SK-N-SH treated with all-trans-retinoic acid at 6 μM for 48 hours (cell line): ENCODE data around the gene CFAP57.

ENCODE experiments used
- ARNTL ChIP-seq: fragments of 450-650 bp; formaldehyde crosslinking; IDR thresholded peaks from 2 replicates; pipeline ENCODE4 v1.5.0; 2020; ENCODE audit warnings: low read depth, mild to moderate bottlenecking, moderate library complexity, borderline replicate concordance
- CSDC2 ChIP-seq: fragments of 250-450 bp; sonication (Bioruptor Pico); IDR thresholded peaks from 2 replicates; pipeline ENCODE4 v1.5.0; 2020; ENCODE audit warnings: mild to moderate bottlenecking, moderate library complexity
- GLIS3 ChIP-seq: fragments of 250-450 bp; sonication (Bioruptor Pico); IDR thresholded peaks from 2 replicates; pipeline ENCODE4 v1.5.0; 2020; ENCODE audit warnings: mild to moderate bottlenecking, moderate library complexity
- OSR1 ChIP-seq: fragments of 250-450 bp; sonication (Bioruptor Pico); IDR thresholded peaks from 2 replicates; pipeline ENCODE4 v1.8.0; 2022; ENCODE audit warnings: moderate library complexity, mild to moderate bottlenecking, inconsistent platforms
- PATZ1 ChIP-seq: fragments of 250-450 bp; sonication (Bioruptor Pico); IDR thresholded peaks from 2 replicates; pipeline ENCODE4 v1.8.0; 2020; ENCODE audit warnings: mild to moderate bottlenecking, moderate library complexity, borderline replicate concordance
- PPARA ChIP-seq: fragments of 250-450 bp; sonication (Bioruptor Pico); IDR thresholded peaks from 2 replicates; pipeline ENCODE4 v1.5.0; 2020; ENCODE audit warnings: mild to moderate bottlenecking, borderline replicate concordance
- RARB ChIP-seq: fragments of 250-450 bp; sonication (Bioruptor Pico); IDR thresholded peaks from 2 replicates; pipeline ENCODE4 v1.8.0; 2021; ENCODE audit warnings: mild to moderate bottlenecking, moderate library complexity
- SNAI2 ChIP-seq: fragments of 250-450 bp; sonication (Bioruptor Pico); IDR thresholded peaks from 2 replicates; pipeline ENCODE4 v1.5.0; 2020; ENCODE audit warnings: mild to moderate bottlenecking, moderate library complexity
- TCF4 ChIP-seq: fragments of 250-450 bp; sonication (Bioruptor Pico); IDR thresholded peaks from 2 replicates; pipeline ENCODE4 v1.8.0; 2021; ENCODE audit warnings: mild to moderate bottlenecking, moderate library complexity, borderline replicate concordance
- ZFP3 ChIP-seq: fragments of 250-450 bp; sonication (Bioruptor Pico); IDR thresholded peaks from 2 replicates; pipeline ENCODE4 v1.5.0; 2020; ENCODE audit warnings: mild to moderate bottlenecking, moderate library complexity
- ZFP30 ChIP-seq: fragments of 450-650 bp; formaldehyde crosslinking; IDR thresholded peaks from 2 replicates; pipeline ENCODE4 v1.5.0; 2022; ENCODE audit warnings: mild to moderate bottlenecking, moderate library complexity
- ZNF8 ChIP-seq: fragments of 450-650 bp; formaldehyde crosslinking; IDR thresholded peaks from 2 replicates; pipeline ENCODE4 v1.5.0; 2020; ENCODE audit warnings: mild to moderate bottlenecking, moderate library complexity
- TF ChIP-seq, protein P1 (sequence below): fragments of 250-450 bp; sonication (Bioruptor Pico); IDR thresholded peaks from 2 replicates; pipeline ENCODE4 v1.5.1; 2021; ENCODE audit warnings: mild to moderate bottlenecking, moderate library complexity
- TF ChIP-seq, protein P2 (sequence below): fragments of 250-450 bp; sonication (Bioruptor Pico); IDR thresholded peaks from 2 replicates; pipeline ENCODE4 v1.5.1; 2020; ENCODE audit warnings: low read depth, mild to moderate bottlenecking, moderate library complexity

DNA sequence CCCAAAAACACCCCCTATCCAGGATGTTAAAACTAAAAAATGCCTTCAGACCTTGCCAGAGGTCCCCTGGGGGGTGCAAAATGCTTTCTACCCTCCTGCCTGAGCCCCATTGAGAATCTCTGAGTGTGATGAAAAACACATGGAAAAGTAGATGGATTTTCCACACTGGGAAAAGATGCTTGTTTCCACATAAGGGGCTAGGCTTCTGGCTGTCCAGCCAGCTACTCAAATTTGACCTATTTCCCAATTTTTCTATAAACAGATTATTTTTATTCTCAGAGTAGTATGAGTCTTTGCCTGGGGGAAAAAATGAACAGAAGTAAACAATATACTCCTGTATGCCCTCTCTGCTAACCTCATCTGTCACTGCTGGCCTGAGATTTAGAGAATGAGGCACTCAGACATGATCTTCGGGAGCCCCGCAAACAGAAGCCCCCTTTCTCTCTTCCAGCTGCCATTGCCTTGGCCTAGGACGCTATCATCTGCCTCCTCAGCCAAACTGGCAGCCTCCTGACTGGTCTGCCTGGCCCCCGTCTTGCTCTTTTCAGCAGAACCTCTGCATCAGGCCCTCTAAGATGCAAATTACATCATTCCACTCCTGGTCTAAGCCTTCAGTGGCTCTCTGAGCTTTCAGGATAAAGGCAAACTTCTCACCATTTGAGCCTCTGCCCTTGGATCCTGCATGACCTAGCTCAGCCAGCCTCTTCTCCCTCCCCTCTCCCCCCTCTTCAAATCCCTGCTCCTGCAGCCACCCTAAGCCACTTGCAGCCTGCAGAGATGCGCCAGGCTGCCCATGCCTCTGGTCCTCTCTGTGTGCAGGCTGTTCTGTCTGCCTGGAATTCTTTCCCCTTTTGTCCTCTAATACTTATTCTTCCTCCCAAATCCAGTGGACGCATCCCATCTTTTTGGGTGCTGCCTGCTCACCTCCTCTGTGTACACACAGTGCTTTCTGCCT is 58.0 kb downstream of the CFAP57 start:
- TF ChIP-seq SNAI2 (CRISPR knock-in tag), result no peak
- TF ChIP-seq, protein P1, sequence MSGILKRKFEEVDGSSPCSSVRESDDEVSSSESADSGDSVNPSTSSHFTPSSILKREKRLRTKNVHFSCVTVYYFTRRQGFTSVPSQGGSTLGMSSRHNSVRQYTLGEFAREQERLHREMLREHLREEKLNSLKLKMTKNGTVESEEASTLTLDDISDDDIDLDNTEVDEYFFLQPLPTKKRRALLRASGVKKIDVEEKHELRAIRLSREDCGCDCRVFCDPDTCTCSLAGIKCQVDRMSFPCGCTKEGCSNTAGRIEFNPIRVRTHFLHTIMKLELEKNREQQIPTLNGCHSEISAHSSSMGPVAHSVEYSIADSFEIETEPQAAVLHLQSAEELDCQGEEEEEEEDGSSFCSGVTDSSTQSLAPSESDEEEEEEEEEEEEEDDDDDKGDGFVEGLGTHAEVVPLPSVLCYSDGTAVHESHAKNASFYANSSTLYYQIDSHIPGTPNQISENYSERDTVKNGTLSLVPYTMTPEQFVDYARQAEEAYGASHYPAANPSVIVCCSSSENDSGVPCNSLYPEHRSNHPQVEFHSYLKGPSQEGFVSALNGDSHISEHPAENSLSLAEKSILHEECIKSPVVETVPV (CRISPR knock-in tag), result no peak
- no peak for TF ChIP-seq PATZ1
- no peak for TF ChIP-seq RARB (CRISPR knock-in tag)
- no peak for TF ChIP-seq ARNTL (CRISPR knock-in tag)
- no peak for TF ChIP-seq OSR1 (CRISPR knock-in tag)
- no peak for TF ChIP-seq PPARA (CRISPR knock-in tag)
- TF ChIP-seq ZNF8 (CRISPR knock-in tag), result no peak
- TF ChIP-seq, protein P2, sequence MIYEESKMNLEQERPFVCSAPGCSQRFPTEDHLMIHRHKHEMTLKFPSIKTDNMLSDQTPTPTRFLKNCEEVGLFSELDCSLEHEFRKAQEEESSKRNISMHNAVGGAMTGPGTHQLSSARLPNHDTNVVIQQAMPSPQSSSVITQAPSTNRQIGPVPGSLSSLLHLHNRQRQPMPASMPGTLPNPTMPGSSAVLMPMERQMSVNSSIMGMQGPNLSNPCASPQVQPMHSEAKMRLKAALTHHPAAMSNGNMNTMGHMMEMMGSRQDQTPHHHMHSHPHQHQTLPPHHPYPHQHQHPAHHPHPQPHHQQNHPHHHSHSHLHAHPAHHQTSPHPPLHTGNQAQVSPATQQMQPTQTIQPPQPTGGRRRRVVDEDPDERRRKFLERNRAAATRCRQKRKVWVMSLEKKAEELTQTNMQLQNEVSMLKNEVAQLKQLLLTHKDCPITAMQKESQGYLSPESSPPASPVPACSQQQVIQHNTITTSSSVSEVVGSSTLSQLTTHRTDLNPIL (CRISPR knock-in tag), result no peak
- TF ChIP-seq ZFP30 (CRISPR knock-in tag), result no peak
- no peak for TF ChIP-seq TCF4 (CRISPR knock-in tag)
- no peak for TF ChIP-seq ZFP3
- no peak for TF ChIP-seq CSDC2 (CRISPR knock-in tag)
- TF ChIP-seq GLIS3 (CRISPR knock-in tag), result no peak
